GM12878 (cell line): Measurements from ENCODE around the gene PCSK9. TPM values are rescaled to one million over a fixed set of nuclear protein-coding genes. Genes with fewer than 3 reads are reported as not detected.

Experiments used
- ATAC-seq: fragments of 200-7000 bp; cut with Tn5 transposase; 3 replicates; pipeline ENCODE4 v1.9.1; 2020; ENCODE audit warnings: mild to moderate bottlenecking, moderate library complexity
- BruUV-seq: library from RNA; stranded (reverse); fragments of 400-500 nt; replicated peaks from 2 replicates; lab custom pipeline; 2021; lab: Mats Ljungman, UMichigan
- CTCF ChIA-PET: fragments of 300-600 bp; sonication (Branson Sonifier 250); formaldehyde crosslinking; extraction: SDS; loops from one replicate; lab custom pipeline; 2021; ENCODE audit warnings: inconsistent platforms; lab: Yijun Ruan, JAX
- POLR2A ChIA-PET: fragments of 350-600 bp; formaldehyde crosslinking; extraction: SDS; loops from one replicate; lab custom pipeline; 2021; ENCODE audit warnings: inconsistent platforms; lab: Charles Lee
- RAD21 ChIA-PET: fragments of 300-600 bp; sonication (Branson Sonifier 250); formaldehyde crosslinking; loops from one replicate; lab custom pipeline; 2023; ENCODE audit warnings: antibody characterized with exemption; ENCODE audit not compliant: unreplicated experiment; lab: Charles Lee
- SMC1A ChIA-PET: fragments of 300-600 bp; sonication (Branson Sonifier 250); formaldehyde crosslinking; loops from one replicate; lab custom pipeline; 2023; ENCODE audit not compliant: unreplicated experiment, uncharacterized antibody; lab: Charles Lee
- DNase-seq: peaks from one replicate; pipeline ENCODE4 v3.0.0-alpha.2; 2011; ENCODE audit warnings: low read depth, low spot score
- FAIRE-seq: peaks from 3 replicates; lab custom pipeline; 2011; peaks lifted over from hg19 to GRCh38; lab: Jason Lieb, UNC
- H2AFZ ChIP-seq: 2 replicates; pipeline ENCODE4 v1.6.0; 2011; ENCODE audit warnings: low read depth, low read length, control low read depth; ENCODE audit not compliant: control insufficient read depth
- H3K27ac ChIP-seq: 2 replicates; pipeline ENCODE4 v1.5.1; 2011; ENCODE audit warnings: control low read depth; ENCODE audit not compliant: control insufficient read depth, insufficient read depth
- H3K27me3 ChIP-seq, 2 experiments: replicated peaks in 1 of 2; 2 replicates each; pipeline versions ENCODE4 v1.6.0 to v1.6.1; 2011; ENCODE audit warnings: low read length in 1 of 2; ENCODE audit not compliant: control insufficient read depth in 2 of 2, insufficient read depth in 2 of 2
- H3K36me3 ChIP-seq, 2 experiments: 2 replicates each; pipeline ENCODE4 v1.5.1; 2011; ENCODE audit warnings: low read length in 1 of 2; ENCODE audit not compliant: control insufficient read depth in 2 of 2, insufficient read depth in 2 of 2
- H3K4me1 ChIP-seq: 2 replicates; pipeline ENCODE4 v1.6.1; 2011; ENCODE audit warnings: mild to moderate bottlenecking, low read length, moderate library complexity, mixed read lengths; ENCODE audit not compliant: control insufficient read depth, insufficient read depth
- H3K4me2 ChIP-seq: 2 replicates; pipeline ENCODE4 v1.6.0; 2011; ENCODE audit warnings: control low read depth; ENCODE audit not compliant: control insufficient read depth, insufficient read depth
- H3K4me3 ChIP-seq: fragments of 200-600 bp; sonication (generic); 2 replicates; pipeline ENCODE4 v1.5.1; 2016
- H3K79me2 ChIP-seq: 2 replicates; pipeline ENCODE4 v1.6.0; 2011; ENCODE audit warnings: low read length; ENCODE audit not compliant: control insufficient read depth, insufficient read depth
- H3K9ac ChIP-seq: 2 replicates; pipeline ENCODE4 v1.8.0; 2011; ENCODE audit warnings: low read length, control low read depth, mixed read lengths; ENCODE audit not compliant: control insufficient read depth, insufficient read depth
- H3K9me3 ChIP-seq: replicated peaks from 3 replicates; pipeline ENCODE4 v1.5.1; 2011; ENCODE audit warnings: mild to moderate bottlenecking, low read length; ENCODE audit not compliant: control insufficient read depth, insufficient read depth
- H4K20me1 ChIP-seq: 2 replicates; pipeline ENCODE4 v1.6.0; 2011; ENCODE audit not compliant: control insufficient read depth, insufficient read depth
- CHD2 ChIP-seq: IDR thresholded peaks from 2 replicates; pipeline ENCODE4 v1.6.1; 2011; ENCODE audit warnings: low read depth, low read length, improper control_type of control experiment, borderline replicate concordance
- EED ChIP-seq: sonication (generic); IDR thresholded peaks from 2 replicates; pipeline ENCODE4 v1.6.1; 2016; ENCODE audit warnings: antibody characterized with exemption, low read depth
- FOS ChIP-seq: IDR thresholded peaks from 3 replicates; pipeline ENCODE4 v1.6.1; 2011; ENCODE audit warnings: borderline replicate concordance; ENCODE audit not compliant: insufficient read length; ENCODE audit errors: extremely low read depth
- NRF1 ChIP-seq: conservative IDR thresholded peaks from 2 replicates; pipeline ENCODE4 v1.6.1; 2011; ENCODE audit warnings: mild to moderate bottlenecking, low read depth, low read length, improper control_type of control experiment
- POLR2AphosphoS2 ChIP-seq: IDR thresholded peaks from 2 replicates; pipeline ENCODE4 v1.6.1; 2011; ENCODE audit warnings: low read depth, mild to moderate bottlenecking, low read length, improper control_type of control experiment, moderate library complexity
- SP1 ChIP-seq: IDR thresholded peaks from one replicate; pipeline ENCODE4 v1.6.1; 2011; ENCODE audit warnings: low read depth, low read length
- SUPT20H ChIP-seq: IDR thresholded peaks from 2 replicates; pipeline ENCODE4 v1.6.1; 2011; ENCODE audit warnings: low read depth, mild to moderate bottlenecking, low read length, moderate library complexity, borderline replicate concordance; ENCODE audit not compliant: control insufficient read depth
- ZNF24 ChIP-seq: fragments of 450-650 bp; IDR thresholded peaks from 2 replicates; pipeline ENCODE4 v1.6.1; 2017; ENCODE audit warnings: antibody characterized with exemption, mild to moderate bottlenecking
- ZSCAN29 ChIP-seq: fragments of 450-650 bp; IDR thresholded peaks from 2 replicates; pipeline ENCODE4 v1.6.1; 2017; ENCODE audit warnings: mild to moderate bottlenecking, moderate library complexity
- WGBS: methylation state at CpG from one replicate; pipeline ENCODE4 v1.1.6; 2016; ENCODE audit warnings: low lambda C conversion rate; ENCODE audit not compliant: insufficient replicate concordance, insufficient coverage; ENCODE audit errors: missing lambda C conversion rate; 5-methylcytosine and 5-hydroxymethylcytosine counted together
- in situ Hi-C: fragments of 300-500 bp; cut with MboI; formaldehyde crosslinking; loops from 9 replicates; pipeline ENCODE4 v1.14.3; 2018; ENCODE audit warnings: mixed read lengths
- intact Hi-C: fragments of 100-400 bp; cut with micrococcal nuclease; formaldehyde crosslinking; loops from one replicate; pipeline ENCODE4 v1.14.2; 2022; ENCODE audit not compliant: unreplicated experiment
- polyA plus RNA-seq, 11 experiments: library from polyadenylated mRNA; depleted of rRNA in 4 of 11; unstranded in 6 of 11; stranded (reverse) in 5 of 11; fragments of >200 nt; fragmentation: Nextera tagmentation in 4 of 11; fragmentation: Illumina TruSeq in 1 of 11; extraction: Ambion mirVana in 4 of 11; extraction: Trizol in 1 of 11; gene quantifications; 1 replicate in 1 of 11; 2 replicates in 10 of 11; pipeline versions ENCODE4 v1.2.1 to v1.2.3, GENCODE V29; 2011 to 2016; ENCODE audit warnings: inconsistent platforms in 2 of 11, missing spikeins in 2 of 11, low read depth in 1 of 11
- total RNA-seq, 4 experiments: library from RNA; depleted of rRNA in 3 of 4; stranded (reverse); fragments of >200 nt in 3 of 4; fragmentation: Illumina TruSeq in 1 of 4; extraction: Trizol in 1 of 4; gene quantifications; 2 replicates each; pipeline versions ENCODE4 v1.2.1 to v1.2.3, GENCODE V29; 2013 to 2021
- TF ChIP-seq, protein P1 (sequence below): fragments of 450-650 bp; IDR thresholded peaks from 2 replicates; pipeline ENCODE4 v1.6.1; 2016; ENCODE audit warnings: mild to moderate bottlenecking
- TF ChIP-seq, protein P2 (sequence below): fragments of 450-650 bp; IDR thresholded peaks from 2 replicates; pipeline ENCODE4 v1.6.1; 2017; ENCODE audit warnings: borderline replicate concordance
- TF ChIP-seq, protein P3 (sequence below): IDR thresholded peaks from 2 replicates; pipeline ENCODE4 v1.6.1; 2011; ENCODE audit warnings: borderline replicate concordance, low read depth, mild to moderate bottlenecking, moderate library complexity, low read length; ENCODE audit not compliant: insufficient read depth, poor library complexity, severe bottlenecking
- TF ChIP-seq, protein P4 (sequence below): fragments of 450-650 bp; formaldehyde crosslinking; IDR thresholded peaks from 2 replicates; pipeline ENCODE4 v1.4.0; 2020; ENCODE audit warnings: mild to moderate bottlenecking, moderate library complexity
- TF ChIP-seq, protein P5 (sequence below): fragments of 450-650 bp; IDR thresholded peaks from 2 replicates; pipeline ENCODE4 v1.6.1; 2017; ENCODE audit warnings: mild to moderate bottlenecking

The PCSK9 gene
- total and polyA plus RNA-seq, 10 of the 15 experiments (the other 5 are each of a cell fraction or from before 2014, with no cell fraction given), result 0.03 to 0.15 TPM; not detected in 8

DNA sequence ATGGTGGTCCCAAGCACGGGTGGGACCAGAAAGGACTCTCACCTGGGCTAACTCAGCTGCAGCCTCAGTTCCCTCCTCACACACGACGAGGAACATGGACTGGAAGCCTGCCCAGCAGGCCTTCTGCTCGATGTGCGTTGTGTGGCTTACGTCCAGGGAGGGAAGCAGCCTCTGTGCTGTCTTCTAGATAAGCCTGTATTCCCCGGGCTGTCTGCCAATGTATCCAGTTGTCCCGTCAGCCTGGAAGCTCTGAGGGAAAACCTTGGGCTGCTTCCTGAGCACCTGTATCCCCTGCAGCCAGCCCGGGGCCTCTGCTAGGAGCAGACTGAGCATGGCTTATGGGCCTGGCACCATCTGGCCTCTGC, 10.5 kb downstream of the PCSK9 start:
- DNase-seq (no peak), FAIRE-seq (no peak), ATAC-seq (no peak)
- 16% methylated on average over 8 of the region's 9 CpGs for WGBS
- in situ Hi-C loops (no loop called here), intact Hi-C loops (no loop called here)
- Histone ChIP-seq H3K27ac (no peak overlapping the region), H4K20me1 (no peaks in the 10 kb centered on the region), H3K4me1 (no peaks in the 10 kb centered on the region), H3K79me2 (no peaks in the 10 kb centered on the region), H3K27me3 (peaks cover 5 to 7% of the 10 kb centered on the region in 2 experiments; a peak in 3 of 4 replicates), H3K4me3 (no peak overlapping the region), H3K36me3 (no peaks in the 10 kb centered on the region), H3K9me3 (no peaks in the 10 kb centered on the region), H3K4me2 (no peak overlapping the region), H2AFZ (no peak overlapping the region), H3K9ac (no peak overlapping the region)
- RAD21 ChIA-PET, result no interaction called here
- BruUV-seq, result no TSS peak
- CTCF ChIA-PET, result interaction anchor here (0.6 kb wide), 1 partner anchor 29 kb away, joined by 3 read pairs; no protein-coding TSS in a partner anchor
- SMC1A ChIA-PET, result no interaction called here
- POLR2A ChIA-PET, result no interaction called here
- TF ChIP-seq CHD2, result no peak
- TF ChIP-seq EED, result no peak
- TF ChIP-seq SP1, result no peak
- TF ChIP-seq, protein P1, sequence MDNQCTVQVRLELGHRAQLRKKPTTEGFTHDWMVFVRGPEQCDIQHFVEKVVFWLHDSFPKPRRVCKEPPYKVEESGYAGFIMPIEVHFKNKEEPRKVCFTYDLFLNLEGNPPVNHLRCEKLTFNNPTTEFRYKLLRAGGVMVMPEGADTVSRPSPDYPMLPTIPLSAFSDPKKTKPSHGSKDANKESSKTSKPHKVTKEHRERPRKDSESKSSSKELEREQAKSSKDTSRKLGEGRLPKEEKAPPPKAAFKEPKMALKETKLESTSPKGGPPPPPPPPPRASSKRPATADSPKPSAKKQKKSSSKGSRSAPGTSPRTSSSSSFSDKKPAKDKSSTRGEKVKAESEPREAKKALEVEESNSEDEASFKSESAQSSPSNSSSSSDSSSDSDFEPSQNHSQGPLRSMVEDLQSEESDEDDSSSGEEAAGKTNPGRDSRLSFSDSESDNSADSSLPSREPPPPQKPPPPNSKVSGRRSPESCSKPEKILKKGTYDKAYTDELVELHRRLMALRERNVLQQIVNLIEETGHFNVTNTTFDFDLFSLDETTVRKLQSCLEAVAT, result no peak
- TF ChIP-seq, protein P2, sequence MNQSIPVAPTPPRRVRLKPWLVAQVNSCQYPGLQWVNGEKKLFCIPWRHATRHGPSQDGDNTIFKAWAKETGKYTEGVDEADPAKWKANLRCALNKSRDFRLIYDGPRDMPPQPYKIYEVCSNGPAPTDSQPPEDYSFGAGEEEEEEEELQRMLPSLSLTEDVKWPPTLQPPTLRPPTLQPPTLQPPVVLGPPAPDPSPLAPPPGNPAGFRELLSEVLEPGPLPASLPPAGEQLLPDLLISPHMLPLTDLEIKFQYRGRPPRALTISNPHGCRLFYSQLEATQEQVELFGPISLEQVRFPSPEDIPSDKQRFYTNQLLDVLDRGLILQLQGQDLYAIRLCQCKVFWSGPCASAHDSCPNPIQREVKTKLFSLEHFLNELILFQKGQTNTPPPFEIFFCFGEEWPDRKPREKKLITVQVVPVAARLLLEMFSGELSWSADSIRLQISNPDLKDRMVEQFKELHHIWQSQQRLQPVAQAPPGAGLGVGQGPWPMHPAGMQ, result no peak
- TF ChIP-seq ZNF24, result no peak
- TF ChIP-seq POLR2AphosphoS2, result no peak
- no peak for TF ChIP-seq FOS
- TF ChIP-seq, protein P3, sequence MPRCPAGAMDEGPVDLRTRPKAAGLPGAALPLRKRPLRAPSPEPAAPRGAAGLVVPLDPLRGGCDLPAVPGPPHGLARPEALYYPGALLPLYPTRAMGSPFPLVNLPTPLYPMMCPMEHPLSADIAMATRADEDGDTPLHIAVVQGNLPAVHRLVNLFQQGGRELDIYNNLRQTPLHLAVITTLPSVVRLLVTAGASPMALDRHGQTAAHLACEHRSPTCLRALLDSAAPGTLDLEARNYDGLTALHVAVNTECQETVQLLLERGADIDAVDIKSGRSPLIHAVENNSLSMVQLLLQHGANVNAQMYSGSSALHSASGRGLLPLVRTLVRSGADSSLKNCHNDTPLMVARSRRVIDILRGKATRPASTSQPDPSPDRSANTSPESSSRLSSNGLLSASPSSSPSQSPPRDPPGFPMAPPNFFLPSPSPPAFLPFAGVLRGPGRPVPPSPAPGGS, result no peak
- TF ChIP-seq, protein P4, sequence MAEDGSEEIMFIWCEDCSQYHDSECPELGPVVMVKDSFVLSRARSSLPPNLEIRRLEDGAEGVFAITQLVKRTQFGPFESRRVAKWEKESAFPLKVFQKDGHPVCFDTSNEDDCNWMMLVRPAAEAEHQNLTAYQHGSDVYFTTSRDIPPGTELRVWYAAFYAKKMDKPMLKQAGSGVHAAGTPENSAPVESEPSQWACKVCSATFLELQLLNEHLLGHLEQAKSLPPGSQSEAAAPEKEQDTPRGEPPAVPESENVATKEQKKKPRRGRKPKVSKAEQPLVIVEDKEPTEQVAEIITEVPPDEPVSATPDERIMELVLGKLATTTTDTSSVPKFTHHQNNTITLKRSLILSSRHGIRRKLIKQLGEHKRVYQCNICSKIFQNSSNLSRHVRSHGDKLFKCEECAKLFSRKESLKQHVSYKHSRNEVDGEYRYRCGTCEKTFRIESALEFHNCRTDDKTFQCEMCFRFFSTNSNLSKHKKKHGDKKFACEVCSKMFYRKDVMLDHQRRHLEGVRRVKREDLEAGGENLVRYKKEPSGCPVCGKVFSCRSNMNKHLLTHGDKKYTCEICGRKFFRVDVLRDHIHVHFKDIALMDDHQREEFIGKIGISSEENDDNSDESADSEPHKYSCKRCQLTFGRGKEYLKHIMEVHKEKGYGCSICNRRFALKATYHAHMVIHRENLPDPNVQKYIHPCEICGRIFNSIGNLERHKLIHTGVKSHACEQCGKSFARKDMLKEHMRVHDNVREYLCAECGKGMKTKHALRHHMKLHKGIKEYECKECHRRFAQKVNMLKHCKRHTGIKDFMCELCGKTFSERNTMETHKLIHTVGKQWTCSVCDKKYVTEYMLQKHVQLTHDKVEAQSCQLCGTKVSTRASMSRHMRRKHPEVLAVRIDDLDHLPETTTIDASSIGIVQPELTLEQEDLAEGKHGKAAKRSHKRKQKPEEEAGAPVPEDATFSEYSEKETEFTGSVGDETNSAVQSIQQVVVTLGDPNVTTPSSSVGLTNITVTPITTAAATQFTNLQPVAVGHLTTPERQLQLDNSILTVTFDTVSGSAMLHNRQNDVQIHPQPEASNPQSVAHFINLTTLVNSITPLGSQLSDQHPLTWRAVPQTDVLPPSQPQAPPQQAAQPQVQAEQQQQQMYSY (CRISPR knock-in tag), result no peak
- no peak for TF ChIP-seq ZSCAN29
- TF ChIP-seq SUPT20H, result no peak
- TF ChIP-seq, protein P5, sequence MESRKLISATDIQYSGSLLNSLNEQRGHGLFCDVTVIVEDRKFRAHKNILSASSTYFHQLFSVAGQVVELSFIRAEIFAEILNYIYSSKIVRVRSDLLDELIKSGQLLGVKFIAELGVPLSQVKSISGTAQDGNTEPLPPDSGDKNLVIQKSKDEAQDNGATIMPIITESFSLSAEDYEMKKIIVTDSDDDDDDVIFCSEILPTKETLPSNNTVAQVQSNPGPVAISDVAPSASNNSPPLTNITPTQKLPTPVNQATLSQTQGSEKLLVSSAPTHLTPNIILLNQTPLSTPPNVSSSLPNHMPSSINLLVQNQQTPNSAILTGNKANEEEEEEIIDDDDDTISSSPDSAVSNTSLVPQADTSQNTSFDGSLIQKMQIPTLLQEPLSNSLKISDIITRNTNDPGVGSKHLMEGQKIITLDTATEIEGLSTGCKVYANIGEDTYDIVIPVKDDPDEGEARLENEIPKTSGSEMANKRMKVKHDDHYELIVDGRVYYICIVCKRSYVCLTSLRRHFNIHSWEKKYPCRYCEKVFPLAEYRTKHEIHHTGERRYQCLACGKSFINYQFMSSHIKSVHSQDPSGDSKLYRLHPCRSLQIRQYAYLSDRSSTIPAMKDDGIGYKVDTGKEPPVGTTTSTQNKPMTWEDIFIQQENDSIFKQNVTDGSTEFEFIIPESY, result no peak
- no peak for TF ChIP-seq NRF1
